Myocyte (in vitro differentiated cells): ENCODE measurements around the gene UGT1A9. TPM values are rescaled to one million over a fixed set of nuclear protein-coding genes. Genes with fewer than 3 reads are reported as not detected.

ENCODE experiments used
- DNase-seq: peaks from one replicate; pipeline ENCODE4 v3.0.0-alpha.2; 2012; ENCODE audit warnings: low read depth
- total RNA-seq: library from RNA; depleted of rRNA; stranded (reverse); fragments of >200 nt; gene quantifications from 2 replicates; pipeline ENCODE4 v1.2.3, GENCODE V29; 2014

UGT1A9 gene
- total RNA-seq, 1 donor from 2014 or later, result not detected

- DNase-seq, result no peak
These were observed 124.1 kb downstream of the UGT1A9 start for GRCh38 chr2:233795735-233796171.

- no peak for DNase-seq
These were observed 124.6 kb downstream of the UGT1A9 start for GRCh38 chr2:233796254-233796653.

GRCh38 chr2:233798335-233799086 is 126.8 kb downstream of the UGT1A9 start:
- DNase-seq, result no peak

- DNase-seq, result no peak
These were observed 127.5 kb downstream of the UGT1A9 start for GRCh38 chr2:233799087-233799665.

- no peak for DNase-seq
These were observed 128.0 kb downstream of the UGT1A9 start for GRCh38 chr2:233799716-233800115.

GRCh38 chr2:233800208-233800607 is 128.5 kb downstream of the UGT1A9 start:
- no peak for DNase-seq

- DNase-seq, result peak; percentile 45
These were observed 129.8 kb downstream of the UGT1A9 start for GRCh38 chr2:233801357-233802131.

- no peak for DNase-seq
These were observed 130.6 kb downstream of the UGT1A9 start for GRCh38 chr2:233802132-233802815.

- DNase-seq, result no peak
These were observed 131.7 kb downstream of the UGT1A9 start for GRCh38 chr2:233803292-233803911.

GRCh38 chr2:233803994-233804393 is 132.3 kb downstream of the UGT1A9 start:
- no peak for DNase-seq

- DNase-seq, result no peak
These were observed 135.6 kb downstream of the UGT1A9 start for GRCh38 chr2:233807215-233807865.

- no peak for DNase-seq
These were observed 136.6 kb downstream of the UGT1A9 start for GRCh38 chr2:233807966-233808935.

- no peak for DNase-seq
These were observed 138.7 kb downstream of the UGT1A9 start for GRCh38 chr2:233810385-233810784.

- no peak for DNase-seq
These were observed 139.4 kb downstream of the UGT1A9 start for GRCh38 chr2:233811087-233811486.

- no peak for DNase-seq
These were observed 140.0 kb downstream of the UGT1A9 start for GRCh38 chr2:233811732-233812131.

GRCh38 chr2:233813236-233814055 is 141.7 kb downstream of the UGT1A9 start:
- no peak for DNase-seq

- no peak for DNase-seq
These were observed 142.5 kb downstream of the UGT1A9 start for GRCh38 chr2:233814056-233814835.

GRCh38 chr2:233815861-233816260 is 144.2 kb downstream of the UGT1A9 start:
- DNase-seq, result no peak
